Neural cell (in vitro differentiated cells): ENCODE results near the gene PMEPA1.

ENCODE experiments used
- EP300 ChIP-seq: fragments of 450-650 bp; conservative IDR thresholded peaks from 2 replicates; pipeline ENCODE4 v1.6.1; 2014; ENCODE audit warnings: antibody characterized with exemption, mild to moderate bottlenecking, moderate library complexity; ENCODE audit not compliant: poor library complexity, severe bottlenecking
- POLR2AphosphoS5 ChIP-seq: IDR thresholded peaks from 2 replicates; pipeline ENCODE4 v1.6.1; 2012
- TF ChIP-seq, protein P1 (sequence below): fragments of 450-650 bp; IDR thresholded peaks from 2 replicates; pipeline ENCODE4 v1.5.1; 2014; ENCODE audit warnings: antibody characterized with exemption, mild to moderate bottlenecking, moderate library complexity; ENCODE audit not compliant: poor library complexity, severe bottlenecking

- TF ChIP-seq EP300 (no peak), POLR2AphosphoS5 (no peak)
- TF ChIP-seq, protein P1, sequence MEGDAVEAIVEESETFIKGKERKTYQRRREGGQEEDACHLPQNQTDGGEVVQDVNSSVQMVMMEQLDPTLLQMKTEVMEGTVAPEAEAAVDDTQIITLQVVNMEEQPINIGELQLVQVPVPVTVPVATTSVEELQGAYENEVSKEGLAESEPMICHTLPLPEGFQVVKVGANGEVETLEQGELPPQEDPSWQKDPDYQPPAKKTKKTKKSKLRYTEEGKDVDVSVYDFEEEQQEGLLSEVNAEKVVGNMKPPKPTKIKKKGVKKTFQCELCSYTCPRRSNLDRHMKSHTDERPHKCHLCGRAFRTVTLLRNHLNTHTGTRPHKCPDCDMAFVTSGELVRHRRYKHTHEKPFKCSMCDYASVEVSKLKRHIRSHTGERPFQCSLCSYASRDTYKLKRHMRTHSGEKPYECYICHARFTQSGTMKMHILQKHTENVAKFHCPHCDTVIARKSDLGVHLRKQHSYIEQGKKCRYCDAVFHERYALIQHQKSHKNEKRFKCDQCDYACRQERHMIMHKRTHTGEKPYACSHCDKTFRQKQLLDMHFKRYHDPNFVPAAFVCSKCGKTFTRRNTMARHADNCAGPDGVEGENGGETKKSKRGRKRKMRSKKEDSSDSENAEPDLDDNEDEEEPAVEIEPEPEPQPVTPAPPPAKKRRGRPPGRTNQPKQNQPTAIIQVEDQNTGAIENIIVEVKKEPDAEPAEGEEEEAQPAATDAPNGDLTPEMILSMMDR, result no peak
Observed at GRCh38 chr20:57617079-57617795, 92.6 kb downstream of the PMEPA1 start.
